HepG2 (cell line): Measurements from ENCODE around the gene JPT2. TPM values are rescaled to one million over a fixed set of nuclear protein-coding genes. Genes with fewer than 3 reads are reported as not detected.

ENCODE experiments used
- ATAC-seq: fragments of 200-7000 bp; cut with Tn5 transposase; 3 replicates; pipeline ENCODE4 v1.9.1; 2020; ENCODE audit warnings: mild to moderate bottlenecking, moderate library complexity
- BruUV-seq: library from RNA; stranded (reverse); fragments of 400-500 nt; replicated peaks from 2 replicates; lab custom pipeline; 2021; lab: Mats Ljungman, UMichigan
- CTCF ChIA-PET: fragments of 300-600 bp; formaldehyde crosslinking; extraction: SDS; loops from one replicate; lab custom pipeline; 2021; ENCODE audit warnings: low total read pairs, inconsistent platforms, low intra/inter-chr PET ratio; lab: Yijun Ruan, JAX
- POLR2A ChIA-PET: fragments of 350-600 bp; sonication (Branson Sonifier 250); formaldehyde crosslinking; loops from one replicate; lab custom pipeline; 2020; ENCODE audit warnings: antibody characterized with exemption, inconsistent platforms; lab: Yijun Ruan, JAX
- DNase-seq: peaks from one replicate; pipeline ENCODE4 v3.0.0-alpha.2; 2015; ENCODE audit warnings: low spot score
- FAIRE-seq: peaks from 3 replicates; lab custom pipeline; 2011; peaks lifted over from hg19 to GRCh38; lab: Jason Lieb, UNC
- H2AFZ ChIP-seq: one replicate; pipeline ENCODE4 v1.6.1; 2011; ENCODE audit warnings: low read length, inconsistent platforms
- H3K27ac ChIP-seq: fragments of 300-600 bp; 3 replicates; pipeline ENCODE4 v1.8.0; 2011; ENCODE audit warnings: mixed run types, mild to moderate bottlenecking, mixed read lengths, low read length, inconsistent platforms; ENCODE audit not compliant: insufficient read depth; ENCODE audit errors: extremely low read length
- H3K27me3 ChIP-seq, 2 experiments: fragments of 200-600 bp in 1 of 2; 2 replicates in 1 of 2; 3 replicates in 1 of 2; pipeline versions ENCODE4 v1.6.0 to v1.8.0; 2011; ENCODE audit warnings: low read length in 2 of 2, mild to moderate bottlenecking in 2 of 2, moderate library complexity in 2 of 2, inconsistent platforms in 1 of 2; ENCODE audit not compliant: insufficient read depth in 2 of 2, control insufficient read depth in 1 of 2
- H3K36me3 ChIP-seq, 2 experiments: fragments of 200-600 bp in 1 of 2; replicated peaks in 1 of 2; 2 replicates in 1 of 2; 3 replicates in 1 of 2; pipeline versions ENCODE4 v1.5.1 to v1.8.0; 2011; ENCODE audit warnings: low read length in 2 of 2, inconsistent platforms in 1 of 2; ENCODE audit not compliant: insufficient read depth in 2 of 2, control insufficient read depth in 1 of 2
- H3K4me1 ChIP-seq: 2 replicates; pipeline ENCODE4 v1.5.1; 2012; ENCODE audit warnings: low read length, inconsistent platforms; ENCODE audit not compliant: insufficient read depth
- H3K4me2 ChIP-seq: 2 replicates; pipeline ENCODE4 v1.6.0; 2011; ENCODE audit warnings: low read depth, low read length, inconsistent platforms
- H3K4me3 ChIP-seq, 3 experiments: fragments of 200-600 bp in 1 of 3; sonication (generic), shearing (Covaris generic) in 1 of 3; replicated peaks in 1 of 3; 2 replicates each; pipeline ENCODE4 v1.5.1; 2011 to 2016; ENCODE audit warnings: low read length in 3 of 3, inconsistent platforms in 2 of 3, low read depth in 2 of 3, mild to moderate bottlenecking in 2 of 3, control low read depth in 1 of 3, mixed read lengths in 1 of 3; ENCODE audit not compliant: insufficient read depth in 1 of 3
- H3K79me2 ChIP-seq: one replicate; pipeline ENCODE4 v1.6.1; 2011; ENCODE audit warnings: low read length, inconsistent platforms; ENCODE audit not compliant: insufficient read depth
- H3K9ac ChIP-seq: 2 replicates; pipeline ENCODE4 v1.6.0; 2011; ENCODE audit warnings: mild to moderate bottlenecking, low read depth, low read length, inconsistent platforms; ENCODE audit not compliant: insufficient read depth
- H3K9me3 ChIP-seq: 2 replicates; pipeline ENCODE4 v1.5.1; 2012; ENCODE audit warnings: mild to moderate bottlenecking, low read length
- H4K20me1 ChIP-seq: 2 replicates; pipeline ENCODE4 v1.6.0; 2011; ENCODE audit warnings: inconsistent platforms, mild to moderate bottlenecking, low read length, moderate library complexity; ENCODE audit not compliant: insufficient read depth
- BRD4 ChIP-seq: sonication (generic); formaldehyde crosslinking; IDR thresholded peaks from 2 replicates; pipeline ENCODE4 v1.4.0; 2020; ENCODE audit warnings: missing genetic modification reagents
- IKZF1 ChIP-seq: fragments of 450-650 bp; IDR thresholded peaks from 2 replicates; pipeline ENCODE4 v1.7.1; 2016
- PCBP1 ChIP-seq: fragments of 200-400 bp; formaldehyde crosslinking; IDR thresholded peaks from 2 replicates; pipeline ENCODE4 v1.6.1; 2017; ENCODE audit warnings: mild to moderate bottlenecking, low read depth, low read length, borderline replicate concordance
- POLR2AphosphoS2 ChIP-seq: IDR thresholded peaks from 2 replicates; pipeline ENCODE4 v1.6.1; 2011; ENCODE audit warnings: low read depth, low read length, improper control_type of control experiment
- POLR2AphosphoS5 ChIP-seq: IDR thresholded peaks from 2 replicates; pipeline ENCODE4 v1.6.1; 2012; ENCODE audit warnings: low read depth, low read length
- POLR2G ChIP-seq: fragments of 200-400 bp; formaldehyde crosslinking; IDR thresholded peaks from 2 replicates; pipeline ENCODE4 v1.6.1; 2018; ENCODE audit warnings: mild to moderate bottlenecking, low read depth, low read length, moderate library complexity
- RELA ChIP-seq: sonication (generic); formaldehyde crosslinking; IDR thresholded peaks from 2 replicates; pipeline ENCODE4 v1.4.0; 2020; ENCODE audit warnings: missing genetic modification reagents
- TEAD3 ChIP-seq: optimal IDR thresholded peaks from 2 replicates; pipeline ENCODE3; 2016; ENCODE audit warnings: borderline replicate concordance
- ZBTB3 ChIP-seq: sonication (generic); formaldehyde crosslinking; IDR thresholded peaks from 2 replicates; pipeline ENCODE4 v1.4.0; 2020; ENCODE audit warnings: low read depth, mild to moderate bottlenecking, moderate library complexity, missing genetic modification reagents, borderline replicate concordance
- ZNF232 ChIP-seq: sonication (generic); formaldehyde crosslinking; IDR thresholded peaks from 2 replicates; pipeline ENCODE4 v1.4.0; 2020; ENCODE audit warnings: missing genetic modification reagents, borderline replicate concordance
- ZNF605 ChIP-seq: sonication (generic); formaldehyde crosslinking; IDR thresholded peaks from 2 replicates; pipeline ENCODE4 v1.8.0; 2022; ENCODE audit warnings: mild to moderate bottlenecking, missing genetic modification reagents
- ZNF839 ChIP-seq: sonication (generic); formaldehyde crosslinking; IDR thresholded peaks from 2 replicates; pipeline ENCODE4 v1.4.0; 2020; ENCODE audit warnings: missing genetic modification reagents, mild to moderate bottlenecking, borderline replicate concordance
- ZNF841 ChIP-seq: sonication (generic); formaldehyde crosslinking; IDR thresholded peaks from 2 replicates; pipeline ENCODE4 v1.8.1; 2023; ENCODE audit warnings: missing genetic modification reagents, borderline replicate concordance
- WGBS: methylation state at CpG from one replicate; pipeline ENCODE4 v1.1.6; 2017; ENCODE audit warnings: low lambda C conversion rate; 5-methylcytosine and 5-hydroxymethylcytosine counted together
- in situ Hi-C: cut with HindIII; loops from 2 replicates; pipeline ENCODE4 v1.10.0; 2017; ENCODE audit warnings: low pct_unique_long_range_greater_than_20kb; ENCODE audit not compliant: extremely low pct_ligation_motif_present
- intact Hi-C: fragments of 100-400 bp; cut with micrococcal nuclease; formaldehyde crosslinking; loops from one replicate; pipeline ENCODE4 v1.10.0; 2022; ENCODE audit not compliant: unreplicated experiment
- polyA plus RNA-seq, 8 experiments: library from polyadenylated mRNA; depleted of rRNA in 3 of 8; stranded (reverse) in 7 of 8; unstranded in 1 of 8; fragments of >200 nt; fragmentation: Illumina TruSeq in 4 of 8; extraction: Trizol in 4 of 8; gene quantifications; 2 replicates each; pipeline versions ENCODE4 v1.2.1 to v1.2.3, GENCODE V29; 2011 to 2016; ENCODE audit warnings: low read depth in 4 of 8, missing spikeins in 1 of 8, mixed read lengths in 1 of 8; ENCODE audit not compliant: insufficient read depth in 1 of 8
- total RNA-seq, 5 experiments: library from RNA; depleted of rRNA; stranded (reverse); fragments of >200 nt; fragmentation: Illumina TruSeq; extraction: Trizol; gene quantifications; 2 replicates each; pipeline ENCODE4 v1.2.3, GENCODE V29; 2016; ENCODE audit warnings: low read depth in 1 of 5
- TF ChIP-seq, protein P1 (sequence below): sonication (generic); formaldehyde crosslinking; IDR thresholded peaks from 2 replicates; pipeline ENCODE4 v1.8.1; 2022; ENCODE audit warnings: mild to moderate bottlenecking, missing genetic modification reagents
- TF ChIP-seq, protein P2 (sequence below): sonication (generic); formaldehyde crosslinking; IDR thresholded peaks from 2 replicates; pipeline ENCODE4 v1.5.0; 2020; ENCODE audit warnings: mild to moderate bottlenecking, missing genetic modification reagents, borderline replicate concordance
- TF ChIP-seq, protein P3 (sequence below): sonication (generic); formaldehyde crosslinking; IDR thresholded peaks from 2 replicates; pipeline ENCODE4 v1.8.1; 2023; ENCODE audit warnings: missing genetic modification reagents, mild to moderate bottlenecking, borderline replicate concordance

The JPT2 gene
- total and polyA plus RNA-seq, 2 of the 13 experiments (the other 11 are each of a cell fraction or from before 2014, with no cell fraction given) = 53.5 to 89.4 TPM

DNA sequence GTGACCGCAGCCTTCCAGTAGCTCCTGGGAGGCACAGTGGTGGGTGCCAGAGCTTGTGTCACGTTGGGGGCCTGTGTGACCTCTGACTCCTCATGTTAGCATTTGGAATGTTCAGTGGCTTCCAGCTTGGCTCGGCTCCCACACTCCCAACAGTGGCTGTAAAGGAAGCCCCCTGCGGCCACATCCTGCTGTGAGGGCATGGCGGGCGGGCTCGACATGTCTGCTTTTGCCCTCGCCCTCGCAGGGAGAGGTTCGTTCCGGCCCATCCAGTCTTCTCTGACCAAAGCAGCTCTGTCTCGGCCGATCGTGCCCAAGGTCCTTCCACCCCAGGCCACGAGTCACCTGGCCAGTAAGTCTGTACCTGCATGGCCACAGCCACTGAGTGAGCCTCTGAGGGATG, 12.2 kb upstream of the JPT2 start (continued):
- TF ChIP-seq, protein P1, sequence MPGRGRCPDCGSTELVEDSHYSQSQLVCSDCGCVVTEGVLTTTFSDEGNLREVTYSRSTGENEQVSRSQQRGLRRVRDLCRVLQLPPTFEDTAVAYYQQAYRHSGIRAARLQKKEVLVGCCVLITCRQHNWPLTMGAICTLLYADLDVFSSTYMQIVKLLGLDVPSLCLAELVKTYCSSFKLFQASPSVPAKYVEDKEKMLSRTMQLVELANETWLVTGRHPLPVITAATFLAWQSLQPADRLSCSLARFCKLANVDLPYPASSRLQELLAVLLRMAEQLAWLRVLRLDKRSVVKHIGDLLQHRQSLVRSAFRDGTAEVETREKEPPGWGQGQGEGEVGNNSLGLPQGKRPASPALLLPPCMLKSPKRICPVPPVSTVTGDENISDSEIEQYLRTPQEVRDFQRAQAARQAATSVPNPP (CRISPR knock-in tag) = no peak
- TF ChIP-seq POLR2AphosphoS2 (no peak), ZNF605 (CRISPR knock-in tag) (no peak), PCBP1 (no peak)

DNA sequence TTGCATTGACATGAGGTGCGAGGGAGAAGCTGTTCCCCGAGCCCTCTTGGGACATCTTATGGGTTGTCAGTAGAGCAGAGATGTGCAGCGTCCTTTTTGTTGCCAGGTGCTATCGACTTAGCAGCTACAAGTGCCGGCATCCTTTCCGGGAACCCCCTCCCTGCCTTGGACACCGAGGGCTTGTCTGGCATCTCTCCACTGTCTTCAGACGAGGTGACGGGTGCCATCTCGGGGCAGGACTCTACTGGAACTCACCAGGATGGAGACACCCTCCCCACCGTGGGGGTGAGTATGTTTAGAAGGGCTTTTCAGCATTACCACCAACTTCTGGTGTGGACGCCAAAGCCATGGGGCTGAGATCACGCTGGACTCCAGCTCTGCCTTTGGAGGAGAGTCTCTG, 11.8 kb upstream of the JPT2 start:
- Histone ChIP-seq H3K4me1 (no peaks in the 10 kb centered on the region), H3K9ac (no peak overlapping the region), H3K9me3 (no peaks in the 10 kb centered on the region), H3K27ac (no peak overlapping the region), H3K27me3 (no peaks in the 10 kb centered on the region), H3K4me3 (no peak overlapping the region), H3K4me2 (no peak overlapping the region), H3K36me3 (peaks cover 35 to 94% of the 10 kb centered on the region in 2 experiments), H2AFZ (no peak overlapping the region), H4K20me1 (no peaks in the 10 kb centered on the region), H3K79me2 (no peaks in the 10 kb centered on the region)
- DNase-seq (no peak), FAIRE-seq (no peak), ATAC-seq (no peak)
- TF ChIP-seq TEAD3 (CRISPR knock-in tag) (no peak), ZNF841 (CRISPR knock-in tag) (no peak), RELA (CRISPR knock-in tag) (no peak), ZNF839 (CRISPR knock-in tag) (no peak), ZNF232 (CRISPR knock-in tag) (no peak), POLR2G (no peak), ZBTB3 (CRISPR knock-in tag) (no peak), IKZF1 (no peak), POLR2AphosphoS5 (no peak), BRD4 (CRISPR knock-in tag) (no peak)
- TF ChIP-seq, protein P2, sequence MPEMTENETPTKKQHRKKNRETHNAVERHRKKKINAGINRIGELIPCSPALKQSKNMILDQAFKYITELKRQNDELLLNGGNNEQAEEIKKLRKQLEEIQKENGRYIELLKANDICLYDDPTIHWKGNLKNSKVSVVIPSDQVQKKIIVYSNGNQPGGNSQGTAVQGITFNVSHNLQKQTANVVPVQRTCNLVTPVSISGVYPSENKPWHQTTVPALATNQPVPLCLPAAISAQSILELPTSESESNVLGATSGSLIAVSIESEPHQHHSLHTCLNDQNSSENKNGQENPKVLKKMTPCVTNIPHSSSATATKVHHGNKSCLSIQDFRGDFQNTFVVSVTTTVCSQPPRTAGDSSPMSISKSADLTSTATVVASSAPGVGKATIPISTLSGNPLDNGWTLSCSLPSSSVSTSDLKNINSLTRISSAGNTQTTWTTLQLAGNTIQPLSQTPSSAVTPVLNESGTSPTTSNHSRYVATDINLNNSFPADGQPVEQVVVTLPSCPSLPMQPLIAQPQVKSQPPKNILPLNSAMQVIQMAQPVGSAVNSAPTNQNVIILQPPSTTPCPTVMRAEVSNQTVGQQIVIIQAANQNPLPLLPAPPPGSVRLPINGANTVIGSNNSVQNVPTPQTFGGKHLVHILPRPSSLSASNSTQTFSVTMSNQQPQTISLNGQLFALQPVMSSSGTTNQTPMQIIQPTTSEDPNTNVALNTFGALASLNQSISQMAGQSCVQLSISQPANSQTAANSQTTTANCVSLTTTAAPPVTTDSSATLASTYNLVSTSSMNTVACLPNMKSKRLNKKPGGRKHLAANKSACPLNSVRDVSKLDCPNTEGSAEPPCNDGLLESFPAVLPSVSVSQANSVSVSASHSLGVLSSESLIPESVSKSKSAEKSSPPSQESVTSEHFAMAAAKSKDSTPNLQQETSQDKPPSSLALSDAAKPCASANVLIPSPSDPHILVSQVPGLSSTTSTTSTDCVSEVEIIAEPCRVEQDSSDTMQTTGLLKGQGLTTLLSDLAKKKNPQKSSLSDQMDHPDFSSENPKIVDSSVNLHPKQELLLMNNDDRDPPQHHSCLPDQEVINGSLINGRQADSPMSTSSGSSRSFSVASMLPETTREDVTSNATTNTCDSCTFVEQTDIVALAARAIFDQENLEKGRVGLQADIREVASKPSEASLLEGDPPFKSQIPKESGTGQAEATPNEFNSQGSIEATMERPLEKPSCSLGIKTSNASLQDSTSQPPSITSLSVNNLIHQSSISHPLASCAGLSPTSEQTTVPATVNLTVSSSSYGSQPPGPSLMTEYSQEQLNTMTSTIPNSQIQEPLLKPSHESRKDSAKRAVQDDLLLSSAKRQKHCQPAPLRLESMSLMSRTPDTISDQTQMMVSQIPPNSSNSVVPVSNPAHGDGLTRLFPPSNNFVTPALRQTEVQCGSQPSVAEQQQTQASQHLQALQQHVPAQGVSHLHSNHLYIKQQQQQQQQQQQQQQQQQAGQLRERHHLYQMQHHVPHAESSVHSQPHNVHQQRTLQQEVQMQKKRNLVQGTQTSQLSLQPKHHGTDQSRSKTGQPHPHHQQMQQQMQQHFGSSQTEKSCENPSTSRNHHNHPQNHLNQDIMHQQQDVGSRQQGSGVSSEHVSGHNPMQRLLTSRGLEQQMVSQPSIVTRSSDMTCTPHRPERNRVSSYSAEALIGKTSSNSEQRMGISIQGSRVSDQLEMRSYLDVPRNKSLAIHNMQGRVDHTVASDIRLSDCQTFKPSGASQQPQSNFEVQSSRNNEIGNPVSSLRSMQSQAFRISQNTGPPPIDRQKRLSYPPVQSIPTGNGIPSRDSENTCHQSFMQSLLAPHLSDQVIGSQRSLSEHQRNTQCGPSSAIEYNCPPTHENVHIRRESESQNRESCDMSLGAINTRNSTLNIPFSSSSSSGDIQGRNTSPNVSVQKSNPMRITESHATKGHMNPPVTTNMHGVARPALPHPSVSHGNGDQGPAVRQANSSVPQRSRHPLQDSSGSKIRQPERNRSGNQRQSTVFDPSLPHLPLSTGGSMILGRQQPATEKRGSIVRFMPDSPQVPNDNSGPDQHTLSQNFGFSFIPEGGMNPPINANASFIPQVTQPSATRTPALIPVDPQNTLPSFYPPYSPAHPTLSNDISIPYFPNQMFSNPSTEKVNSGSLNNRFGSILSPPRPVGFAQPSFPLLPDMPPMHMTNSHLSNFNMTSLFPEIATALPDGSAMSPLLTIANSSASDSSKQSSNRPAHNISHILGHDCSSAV = no peak
- TF ChIP-seq, protein P3, sequence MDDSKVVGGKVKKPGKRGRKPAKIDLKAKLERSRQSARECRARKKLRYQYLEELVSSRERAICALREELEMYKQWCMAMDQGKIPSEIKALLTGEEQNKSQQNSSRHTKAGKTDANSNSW (CRISPR knock-in tag) = no peak
- no TSS peak for BruUV-seq
- CTCF ChIA-PET = no interaction called here
- intact Hi-C loops = no loop called here
- in situ Hi-C loops = no loop called here
- POLR2A ChIA-PET = no interaction called here
- 88% methylated on average over 11 of the region's 13 CpGs for WGBS
